Suppressor macrophage treated with lipopolysaccharide for 1 hour (primary cell): ENCODE measurements around the gene SMIM45.
A peak's percentile ranks its signal among the peaks of the same experiment; 100 is the strongest.

Experiments used
- DNase-seq, 3 donors: peaks; one replicate each; pipeline ENCODE4 v3.0.0-alpha.2; 2020 to 2022

Gene SMIM45

GRCh38 chr22:41951898-41952474 lies at the start of gene SMIM45:
Gene SMIM45 (plus strand): TSS chr22:41952150.
- DNase-seq, result no peak

- DNase-seq, result no peak
These were observed 49.0 kb upstream of the SMIM45 start for GRCh38 chr22:41902932-41903421.

GRCh38 chr22:41904450-41905410 lies 47.2 kb upstream of the SMIM45 start:
- no peak for DNase-seq

GRCh38 chr22:41905411-41906202 lies 46.3 kb upstream of the SMIM45 start:
- no peak for DNase-seq

- no peak for DNase-seq
These were observed 45.1 kb upstream of the SMIM45 start for GRCh38 chr22:41906822-41907221.

GRCh38 chr22:41907436-41908401 lies 44.2 kb upstream of the SMIM45 start:
- no peak for DNase-seq

GRCh38 chr22:41908411-41909309 lies 43.3 kb upstream of the SMIM45 start:
- DNase-seq, result no peak

- DNase-seq, result no peak
These were observed 42.5 kb upstream of the SMIM45 start for GRCh38 chr22:41909310-41910049.

GRCh38 chr22:41910050-41911000 lies 41.6 kb upstream of the SMIM45 start:
- peak in 2 of 3 donors; percentile 43 to 55 for DNase-seq

GRCh38 chr22:41911001-41911611 lies 40.8 kb upstream of the SMIM45 start:
- no peak for DNase-seq

- no peak for DNase-seq
These were observed 39.5 kb upstream of the SMIM45 start for GRCh38 chr22:41912338-41913039.

GRCh38 chr22:41913040-41913719 lies 38.8 kb upstream of the SMIM45 start:
- DNase-seq, result no peak

- no peak for DNase-seq
These were observed 38.0 kb upstream of the SMIM45 start for GRCh38 chr22:41913842-41914534.

GRCh38 chr22:41914611-41915034 lies 37.3 kb upstream of the SMIM45 start:
- DNase-seq, result no peak

GRCh38 chr22:41915035-41915785 lies 36.7 kb upstream of the SMIM45 start, which contains the start of gene SHISA8:
Gene SHISA8 (minus strand): TSS chr22:41915074. CDS start chr22:41914667, 407 bp downstream.
- peak in 2 of 3 donors; percentile 51 to 69 for DNase-seq
